ENCODE data around the gene NCR2.

Gene NCR2

DNA sequence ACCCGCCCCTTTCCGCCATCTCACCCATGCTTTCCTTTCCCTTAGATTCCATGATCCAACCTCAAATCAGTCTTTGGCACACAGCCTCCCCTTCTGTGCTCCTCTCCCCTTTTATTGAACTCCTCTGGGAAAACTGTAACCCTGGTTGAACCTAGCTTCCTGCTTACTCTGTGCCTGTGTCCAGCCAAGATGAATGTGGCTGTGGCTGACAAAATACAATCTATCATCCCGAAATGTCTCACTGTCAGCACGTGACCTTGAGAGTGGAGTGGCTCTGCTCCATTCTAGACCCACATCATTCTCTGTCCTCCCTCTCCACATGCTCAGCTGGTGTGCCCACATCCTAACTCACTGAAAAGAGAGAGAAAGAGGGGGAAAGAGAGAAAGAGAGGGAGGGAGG lies 11.0 kb downstream of the NCR2 start:
- Histone ChIP-seq H3K9me3 (no peaks in the 10 kb centered on the region), H3K36me3 (no peaks in the 10 kb centered on the region), H3K27me3 (peaks cover 26% of the 10 kb centered on the region), H3K27ac (no peak overlapping the region), H3K4me3 (ENCODE audit: low read depth in 1 of 2, low read length in 1 of 2) (no peak overlapping the region), H3K4me1 (ENCODE audit: control insufficient read depth in 1 of 2, insufficient read depth in 1 of 2, low read depth in 1 of 2, low read length in 1 of 2) (no peaks in the 10 kb centered on the region)
- no peak for TF ChIP-seq CTCF (IDR thresholded peaks at IDR 0.05)

DNA sequence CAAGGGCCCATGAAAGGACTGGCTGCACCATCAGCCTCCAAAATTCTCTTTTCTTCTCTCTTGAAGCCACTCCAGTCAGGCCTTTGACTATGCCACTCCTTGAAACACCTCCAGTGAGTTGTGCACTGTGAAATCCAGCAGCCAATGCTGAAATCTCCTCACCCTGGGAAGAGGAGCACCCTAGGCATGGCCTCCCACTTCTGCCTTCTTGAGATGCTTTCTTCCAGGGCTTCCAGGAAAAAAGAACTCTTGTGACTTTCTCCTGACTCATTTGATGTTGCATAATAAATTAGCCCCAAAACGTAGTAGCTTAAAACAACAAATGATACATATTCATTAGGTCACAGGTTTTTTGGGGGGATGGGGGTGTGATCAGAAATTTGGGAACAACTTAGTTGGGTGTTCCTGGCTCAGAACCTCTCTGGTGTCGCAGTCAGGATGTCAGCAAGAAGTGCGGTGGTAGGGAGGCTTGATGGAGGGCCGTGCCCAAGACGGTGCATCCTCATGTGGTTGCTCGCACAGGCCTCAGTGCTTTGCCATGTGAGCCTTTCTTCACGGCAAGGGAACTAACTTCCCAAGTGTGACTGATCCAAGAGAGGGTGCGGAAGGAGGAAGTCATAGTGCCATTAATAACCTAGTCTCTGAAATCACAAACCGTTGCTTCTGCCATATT lies 12.1 kb downstream of the NCR2 start:
- Histone ChIP-seq H3K27me3 (peaks cover 23% of the 10 kb centered on the region), H3K4me1 (ENCODE audit: control insufficient read depth in 1 of 2, insufficient read depth in 1 of 2, low read depth in 1 of 2, low read length in 1 of 2) (no peaks in the 10 kb centered on the region), H3K36me3 (no peaks in the 10 kb centered on the region), H3K27ac (no peak overlapping the region), H3K9me3 (no peaks in the 10 kb centered on the region), H3K4me3 (ENCODE audit: low read depth in 1 of 2, low read length in 1 of 2) (no peak overlapping the region)
- TF ChIP-seq CTCF (IDR thresholded peaks at IDR 0.05): no peak

GRCh38 chr6:41348934-41349333 lies 13.5 kb downstream of the NCR2 start:
- Histone ChIP-seq H3K4me1 (ENCODE audit: control insufficient read depth in 1 of 2, insufficient read depth in 1 of 2, low read depth in 1 of 2, low read length in 1 of 2) (no peaks in the 10 kb centered on the region), H3K36me3 (no peaks in the 10 kb centered on the region), H3K27ac (no peak overlapping the region), H3K27me3 (peaks cover 29% of the 10 kb centered on the region), H3K9me3 (no peaks in the 10 kb centered on the region), H3K4me3 (ENCODE audit: low read depth in 1 of 2, low read length in 1 of 2) (no peak overlapping the region)
- no peak for TF ChIP-seq CTCF (IDR thresholded peaks at IDR 0.05)

DNA sequence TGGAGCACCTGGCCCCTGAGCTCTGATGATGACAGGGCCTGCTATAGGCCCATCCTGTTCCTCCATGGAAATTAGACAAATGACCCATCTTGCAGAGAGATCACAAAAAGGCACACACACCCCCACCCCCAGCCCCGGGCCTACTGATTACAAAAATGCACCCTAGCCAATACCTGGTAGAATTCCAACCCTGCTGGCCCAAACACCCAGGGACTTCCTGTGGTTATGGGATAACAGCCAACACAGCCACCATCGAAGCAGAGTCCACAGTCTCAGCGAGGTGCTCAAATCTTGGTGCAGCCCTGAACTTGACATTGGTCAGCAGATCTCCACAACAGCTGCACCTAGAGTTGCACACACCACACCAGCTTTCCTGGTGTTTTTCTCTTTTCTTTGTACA lies 17.0 kb downstream of the NCR2 start:
- TF ChIP-seq CTCF (IDR thresholded peaks at IDR 0.05): no peak
- Histone ChIP-seq H3K27me3 (peaks cover 50% of the 10 kb centered on the region), H3K9me3 (no peaks in the 10 kb centered on the region), H3K4me1 (ENCODE audit: control insufficient read depth in 1 of 2, insufficient read depth in 1 of 2, low read depth in 1 of 2, low read length in 1 of 2) (no peaks in the 10 kb centered on the region), H3K27ac (no peak overlapping the region), H3K4me3 (ENCODE audit: low read depth in 1 of 2, low read length in 1 of 2) (no peak overlapping the region), H3K36me3 (no peaks in the 10 kb centered on the region)

- no peaks in the 10 kb centered on the region for H3K36me3 ChIP-seq
- H3K27ac ChIP-seq: no peak overlapping the region
- no peaks in the 10 kb centered on the region for H3K9me3 ChIP-seq
- no peak for TF ChIP-seq CTCF (IDR thresholded peaks at IDR 0.05)
- no peaks in the 10 kb centered on the region for H3K4me1 ChIP-seq (ENCODE audit: control insufficient read depth in 1 of 2, insufficient read depth in 1 of 2, low read depth in 1 of 2, low read length in 1 of 2)
- peaks cover 51% of the 10 kb centered on the region for H3K27me3 ChIP-seq
- no peak overlapping the region for H3K4me3 ChIP-seq (ENCODE audit: low read depth in 1 of 2, low read length in 1 of 2)
Observed at GRCh38 chr6:41352907-41353306, 17.5 kb downstream of the NCR2 start.
